ENCODE measurements around the gene ASAP3.

- no peak for TF ChIP-seq EZH2 (IDR thresholded peaks at IDR 0.05)
- TF ChIP-seq FOXP2 (optimal IDR thresholded peaks at IDR 0.05; ENCODE audit: control extremely low read depth, extremely low read length, insufficient read depth), result peak; percentile 49
Measured at GRCh38 chr1:23403735-23404486, 80.1 kb downstream of the ASAP3 start.

Measured in SK-N-MC (cell line).